Activated CD4-positive, alpha-beta memory T cell treated with anti-CD3 and anti-CD28 coated beads, Interleukin-2, amount 10 ng/mL, durations not matched to agents 7 days and 5 days (primary cell): Measurements from ENCODE around the gene MAPT. TPM values are rescaled to one million over a fixed set of nuclear protein-coding genes. Genes with fewer than 3 reads are reported as not detected.
"Not testable (repeated sequence)": the region's sequence is repeated elsewhere in the genome, so short reads cannot be mapped to it uniquely, and the experiment has no call there.

Source experiments
- CTCF ChIA-PET: fragments of 350-600 bp; sonication (Branson Sonifier 250); formaldehyde crosslinking; loops from one replicate; lab custom pipeline; 2021; ENCODE audit warnings: antibody characterized with exemption, inconsistent platforms; lab: Charles Lee
- POLR2A ChIA-PET: fragments of 350-600 bp; sonication (Branson Sonifier 250); formaldehyde crosslinking; loops from one replicate; lab custom pipeline; 2021; ENCODE audit warnings: antibody characterized with exemption; lab: Charles Lee
- DNase-seq: peaks from one replicate; pipeline ENCODE4 v3.0.0-alpha.2; 2020
- H3K27ac Mint-ChIP-seq: one replicate; pipeline ENCODE4 v1.8.0; 2021; ENCODE audit warnings: mild to moderate bottlenecking, mixed read lengths
- H3K27me3 Mint-ChIP-seq: one replicate; pipeline ENCODE4 v1.8.0; 2021; ENCODE audit warnings: mixed read lengths
- H3K36me3 Mint-ChIP-seq: one replicate; pipeline ENCODE4 v1.8.0; 2021; ENCODE audit warnings: low read depth, mixed read lengths
- H3K4me1 Mint-ChIP-seq: one replicate; pipeline ENCODE4 v1.8.0; 2021; ENCODE audit warnings: mixed read lengths
- H3K4me3 Mint-ChIP-seq: one replicate; pipeline ENCODE4 v1.8.0; 2021; ENCODE audit warnings: mild to moderate bottlenecking, mixed read lengths
- H3K9me3 Mint-ChIP-seq: one replicate; pipeline ENCODE4 v1.8.0; 2021; ENCODE audit warnings: mixed read lengths
- total RNA-seq, 2 experiments: library from RNA; stranded (reverse); gene quantifications; one replicate each; pipeline ENCODE4 v1.2.3, GENCODE V29; 2021

The MAPT gene
- total RNA-seq, 2 experiments from 2014 or later: 0.15 to 0.70 TPM

DNA sequence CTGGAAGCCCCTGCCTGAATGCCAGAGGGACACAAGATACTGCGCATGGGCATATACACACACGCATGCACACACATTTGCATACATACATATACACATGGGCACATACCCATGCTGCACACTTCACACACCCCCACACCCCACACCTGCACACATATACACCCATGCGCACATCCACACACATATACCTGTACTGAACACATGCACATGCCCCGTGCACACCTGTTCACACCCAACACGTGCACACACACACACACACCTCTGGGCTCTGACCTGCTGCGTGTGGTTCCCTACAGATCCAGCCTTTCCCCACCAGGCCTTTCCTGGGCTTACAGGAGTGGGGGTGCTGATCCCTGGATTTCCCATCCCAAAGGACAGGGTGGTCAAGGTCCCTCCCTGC, 43.3 kb upstream of the MAPT start:
- Mint-ChIP-seq H3K27me3 (peaks cover 16% of the 10 kb centered on the region), H3K36me3 (no peaks in the 10 kb centered on the region), H3K9me3 (no peaks in the 10 kb centered on the region), H3K4me3 (no peak overlapping the region), H3K4me1 (no peaks in the 10 kb centered on the region), H3K27ac (no peak overlapping the region)
- CTCF ChIA-PET: interaction anchor here (1.3 kb wide), 1 partner anchor 41 kb away, joined by 6 read pairs; no protein-coding TSS in a partner anchor
- POLR2A ChIA-PET: no interaction called here
- DNase-seq: no peak

DNA sequence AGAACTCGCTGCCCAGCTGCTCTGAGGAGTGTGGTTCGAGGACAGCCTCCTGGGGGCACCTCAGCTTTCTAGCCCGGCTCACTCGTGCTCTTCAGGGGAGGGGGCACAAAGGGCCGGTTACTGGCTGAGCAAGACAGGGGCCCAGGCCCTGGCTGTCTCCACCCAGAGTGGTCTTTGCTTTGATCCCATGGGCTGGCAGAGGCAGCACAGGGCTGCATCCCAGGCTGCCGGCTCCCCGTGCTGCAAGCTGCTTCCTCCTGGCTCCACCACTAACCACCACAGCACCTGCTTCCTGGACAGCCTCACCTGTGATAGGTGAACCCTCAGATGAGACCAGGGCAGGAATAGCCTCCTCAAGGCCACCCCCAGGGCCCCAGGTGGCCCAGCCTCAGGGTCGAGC, 42.9 kb upstream of the MAPT start:
- no peaks in the 10 kb centered on the region for H3K36me3 Mint-ChIP-seq
- DNase-seq: no peak
- ChIA-PET POLR2A (no interaction called here), CTCF (interaction anchor here (1.2 to 1.9 kb wide), 6 partner anchors 10 to 211 kb away, joined by 3 to 11 read pairs (median 5); no protein-coding TSS in a partner anchor)
- H3K4me1 Mint-ChIP-seq: no peaks in the 10 kb centered on the region
- no peaks in the 10 kb centered on the region for H3K9me3 Mint-ChIP-seq
- no peak overlapping the region for H3K27ac Mint-ChIP-seq
- no peak overlapping the region for H3K4me3 Mint-ChIP-seq
- peaks cover 18% of the 10 kb centered on the region for H3K27me3 Mint-ChIP-seq

- Mint-ChIP-seq H3K36me3 (no peaks in the 10 kb centered on the region), H3K4me1 (no peaks in the 10 kb centered on the region), H3K27ac (no peak overlapping the region), H3K4me3 (no peak overlapping the region), H3K27me3 (peaks cover 18% of the 10 kb centered on the region), H3K9me3 (no peaks in the 10 kb centered on the region)
- DNase-seq: no peak
- ChIA-PET CTCF (interaction anchor here (0.6 to 2.2 kb wide), 11 partner anchors 10 to 1241 kb away, joined by 3 to 11 read pairs (median 4); no protein-coding TSS in a partner anchor), POLR2A (no interaction called here)
These were observed 42.5 kb upstream of the MAPT start for GRCh38 chr17:45851873-45852272.

DNA sequence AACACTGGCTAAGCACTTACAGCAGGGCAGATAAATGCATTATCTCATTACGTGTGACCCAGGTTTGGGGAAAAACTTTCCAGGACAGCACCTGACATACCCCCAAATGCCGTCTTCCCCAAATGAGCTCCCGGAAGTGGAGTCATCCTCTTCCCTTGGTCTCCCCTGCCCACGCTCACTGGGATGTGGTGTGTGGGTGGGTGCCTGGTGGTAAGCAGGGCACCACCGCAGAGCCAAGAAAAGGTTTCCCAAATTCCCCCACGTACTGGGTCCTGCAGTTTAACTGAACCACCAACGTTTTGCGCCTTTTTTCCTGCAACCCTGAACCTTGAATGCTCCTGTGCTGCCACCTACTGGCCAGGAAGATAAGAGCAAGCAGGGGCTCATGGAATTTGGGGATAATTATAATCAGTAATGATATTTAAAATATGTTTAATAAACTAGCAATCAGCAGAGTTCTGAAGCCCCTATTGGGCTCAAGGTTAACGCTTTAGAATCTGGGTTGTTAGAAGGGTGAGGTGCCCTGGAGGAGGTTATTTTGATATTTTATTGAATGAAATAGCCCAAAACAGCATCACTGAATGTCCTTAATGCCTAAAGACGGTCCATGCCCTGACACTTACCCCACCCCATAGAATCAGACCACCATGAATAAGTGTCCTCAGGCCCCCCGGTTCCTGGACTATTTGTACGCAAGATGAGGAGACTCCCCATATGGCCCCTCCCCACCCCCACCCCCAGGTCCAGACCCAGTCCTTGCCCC, 41.6 kb upstream of the MAPT start:
- no peak overlapping the region for H3K4me3 Mint-ChIP-seq
- no peaks in the 10 kb centered on the region for H3K4me1 Mint-ChIP-seq
- H3K36me3 Mint-ChIP-seq: no peaks in the 10 kb centered on the region
- ChIA-PET POLR2A (no interaction called here), CTCF (interaction anchor here (0.7 to 2.2 kb wide), 9 partner anchors 9 to 213 kb away, joined by 3 to 11 read pairs (median 4); no protein-coding TSS in a partner anchor)
- H3K27me3 Mint-ChIP-seq: peaks cover 18% of the 10 kb centered on the region
- H3K27ac Mint-ChIP-seq: no peak overlapping the region
- no peaks in the 10 kb centered on the region for H3K9me3 Mint-ChIP-seq
- DNase-seq: peak; percentile 57

DNA sequence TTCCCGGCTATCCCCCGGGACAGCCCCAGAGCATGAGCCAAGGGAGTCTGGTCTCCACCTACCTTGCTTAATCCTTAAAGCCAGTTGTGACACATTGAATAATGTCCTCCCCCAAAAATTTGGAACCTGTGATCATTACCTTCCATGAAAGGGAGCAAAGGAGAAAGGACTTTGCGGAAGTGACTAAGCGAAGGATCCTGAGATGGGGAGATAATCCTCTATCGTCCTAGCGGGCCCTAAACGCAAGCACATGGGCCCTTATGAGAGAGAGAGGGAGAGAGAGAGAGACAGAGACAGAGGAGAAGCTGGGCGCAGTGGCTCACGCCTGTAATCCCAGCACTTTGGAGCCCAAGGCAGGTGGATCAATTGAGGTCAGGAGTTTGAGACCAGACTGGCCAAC, 40.1 kb upstream of the MAPT start:
- no peak for DNase-seq
- Mint-ChIP-seq H3K4me3 (no peak overlapping the region), H3K27me3 (peaks cover 22% of the 10 kb centered on the region), H3K4me1 (no peaks in the 10 kb centered on the region), H3K36me3 (no peaks in the 10 kb centered on the region), H3K27ac (no peak overlapping the region), H3K9me3 (no peaks in the 10 kb centered on the region)
- CTCF ChIA-PET: interaction anchor here (0.8 kb wide), 1 partner anchor 54 kb away, joined by 3 read pairs; no protein-coding TSS in a partner anchor
- POLR2A ChIA-PET: no interaction called here

- H3K27me3 Mint-ChIP-seq: peaks cover 27% of the 10 kb centered on the region
- no peaks in the 10 kb centered on the region for H3K36me3 Mint-ChIP-seq
- no peak overlapping the region for H3K4me3 Mint-ChIP-seq
- ChIA-PET POLR2A (interaction anchor here (1.2 kb wide), 1 partner anchor 19 kb away, joined by 5 read pairs; no protein-coding TSS in a partner anchor), CTCF (interaction anchor here (1.4 kb wide), 1 partner anchor 201 kb away, joined by 4 read pairs; no protein-coding TSS in a partner anchor)
- no peak for DNase-seq
- no peak overlapping the region for H3K27ac Mint-ChIP-seq
- no peaks in the 10 kb centered on the region for H3K4me1 Mint-ChIP-seq
- H3K9me3 Mint-ChIP-seq: no peaks in the 10 kb centered on the region
These were observed 38.5 kb upstream of the MAPT start for GRCh38 chr17:45855691-45856336.

DNA sequence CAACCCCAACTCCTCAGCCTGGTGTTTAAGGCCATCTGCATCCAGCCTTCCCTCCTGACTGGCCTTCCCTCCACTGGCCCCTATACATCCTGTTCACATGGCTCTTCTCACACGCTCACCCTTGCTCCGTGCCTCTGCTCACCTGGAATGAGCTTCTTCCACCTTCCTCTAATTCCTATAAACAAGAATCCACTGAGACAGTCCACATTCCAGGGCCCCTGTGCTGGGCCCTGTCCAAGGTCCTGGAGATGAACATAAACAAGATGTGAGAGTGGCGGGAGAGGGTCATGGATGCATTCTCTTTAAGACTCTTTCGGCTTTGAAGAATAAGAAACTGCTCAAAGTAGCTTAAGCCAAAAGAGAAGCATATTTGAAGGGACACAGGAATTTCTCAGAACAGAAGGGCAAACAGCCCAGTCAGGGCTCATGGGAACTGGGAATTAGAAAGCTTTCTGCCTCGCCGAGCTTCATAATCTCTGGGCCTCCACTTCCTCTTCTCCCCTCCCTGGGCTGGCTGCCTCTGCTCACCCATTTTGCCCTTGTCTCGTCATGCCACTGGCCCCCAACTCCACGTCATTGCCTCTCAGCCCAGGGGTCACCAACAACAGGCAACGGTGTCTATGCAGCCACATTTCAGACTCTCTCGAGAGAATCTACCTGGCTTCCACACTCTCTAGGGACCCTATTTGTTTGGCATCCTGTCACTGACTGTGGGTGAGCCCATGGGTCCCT, 36.2 kb upstream of the MAPT start:
- H3K27me3 Mint-ChIP-seq: peaks cover 30% of the 10 kb centered on the region
- POLR2A ChIA-PET: no interaction called here
- H3K36me3 Mint-ChIP-seq: no peaks in the 10 kb centered on the region
- H3K27ac Mint-ChIP-seq: no peak overlapping the region
- H3K4me3 Mint-ChIP-seq: no peak overlapping the region
- no peaks in the 10 kb centered on the region for H3K9me3 Mint-ChIP-seq
- H3K4me1 Mint-ChIP-seq: no peaks in the 10 kb centered on the region
- CTCF ChIA-PET: no interaction called here
- no peak for DNase-seq

GRCh38 chr17:45861165-45861564, 33.2 kb upstream of the MAPT start:
- no peak for DNase-seq
- Mint-ChIP-seq H3K36me3 (no peaks in the 10 kb centered on the region), H3K4me1 (peaks cover 10% of the 10 kb centered on the region), H3K27me3 (peaks cover 44% of the 10 kb centered on the region), H3K27ac (no peak overlapping the region), H3K4me3 (no peak overlapping the region), H3K9me3 (no peaks in the 10 kb centered on the region)
- ChIA-PET POLR2A (interaction anchor here (0.9 kb wide), 1 partner anchor 32 kb away, joined by 3 read pairs; no protein-coding TSS in a partner anchor), CTCF (interaction anchor here (1.0 to 2.5 kb wide), 2 partner anchors 8 to 9 kb away, joined by 3 to 11 read pairs; no protein-coding TSS in a partner anchor)

- DNase-seq, H3K36me3 Mint-ChIP-seq, POLR2A ChIA-PET, H3K27ac Mint-ChIP-seq, H3K4me3 Mint-ChIP-seq, H3K9me3 Mint-ChIP-seq: not testable (repeated sequence)
- H3K27me3 Mint-ChIP-seq: peaks cover 49% of the 10 kb centered on the region
- peaks cover 10% of the 10 kb centered on the region for H3K4me1 Mint-ChIP-seq
- CTCF ChIA-PET: interaction anchor here (2.5 kb wide), 1 partner anchor 10 kb away, joined by 11 read pairs; no protein-coding TSS in a partner anchor
These were observed 32.2 kb upstream of the MAPT start for GRCh38 chr17:45862127-45862526.

GRCh38 chr17:45863857-45864654, 30.3 kb upstream of the MAPT start:
- Mint-ChIP-seq H3K4me3 (no peak overlapping the region), H3K27ac (no peak overlapping the region), H3K4me1 (peaks cover 22% of the 10 kb centered on the region), H3K27me3 (peaks cover 49% of the 10 kb centered on the region), H3K36me3 (no peaks in the 10 kb centered on the region), H3K9me3 (no peaks in the 10 kb centered on the region)
- POLR2A ChIA-PET: no interaction called here
- CTCF ChIA-PET: interaction anchor here (1.2 kb wide), 1 partner anchor 9 kb away, joined by 3 read pairs; no protein-coding TSS in a partner anchor
- DNase-seq: no peak

GRCh38 chr17:45867171-45867570, 27.2 kb upstream of the MAPT start:
- Mint-ChIP-seq H3K27ac (no peak overlapping the region), H3K4me1 (peaks cover 26% of the 10 kb centered on the region), H3K9me3 (no peaks in the 10 kb centered on the region), H3K36me3 (no peaks in the 10 kb centered on the region), H3K27me3 (peaks cover 34% of the 10 kb centered on the region), H3K4me3 (no peak overlapping the region)
- DNase-seq: no peak
- ChIA-PET CTCF (no interaction called here), POLR2A (no interaction called here)

GRCh38 chr17:45867702-45868101, 26.7 kb upstream of the MAPT start:
- CTCF ChIA-PET: no interaction called here
- POLR2A ChIA-PET: no interaction called here
- no peaks in the 10 kb centered on the region for H3K9me3 Mint-ChIP-seq
- H3K27me3 Mint-ChIP-seq: peaks cover 32% of the 10 kb centered on the region
- H3K27ac Mint-ChIP-seq: no peak overlapping the region
- H3K36me3 Mint-ChIP-seq: no peaks in the 10 kb centered on the region
- H3K4me3 Mint-ChIP-seq: no peak overlapping the region
- DNase-seq: no peak
- peaks cover 26% of the 10 kb centered on the region for H3K4me1 Mint-ChIP-seq
